GM21528 (cell line): ENCODE data around the gene IQCH.
A peak's percentile ranks its signal among the peaks of the same experiment; 100 is the strongest.

ENCODE experiments used
- ATAC-seq: cut with Tn5 transposase; IDR thresholded peaks from one replicate; pipeline ENCODE4 v1.9.1; 2021; ENCODE audit warnings: mild to moderate bottlenecking, moderate library complexity; ENCODE audit not compliant: unreplicated experiment, low FRiP score

The IQCH gene

GRCh38 chr15:67254238-67255175, at the start of gene IQCH, which contains the start of gene AAGAB:
TSS of gene IQCH (plus strand) at chr15:67254786. CDS start at chr15:67254897, 111 bp downstream.
TSS of gene AAGAB (minus strand) at chr15:67254661. CDS start at chr15:67254631, 30 bp downstream.
- ATAC-seq = peak; percentile 92

GRCh38 chr15:67207555-67208207, 46.9 kb upstream of the IQCH start:
- ATAC-seq = no peak

GRCh38 chr15:67208396-67208795, 46.2 kb upstream of the IQCH start:
- no peak for ATAC-seq

GRCh38 chr15:67210555-67211168, 43.9 kb upstream of the IQCH start:
- no peak for ATAC-seq

GRCh38 chr15:67212684-67213367, 41.8 kb upstream of the IQCH start:
- no peak for ATAC-seq

GRCh38 chr15:67215102-67215501, 39.5 kb upstream of the IQCH start:
- no peak for ATAC-seq

GRCh38 chr15:67216859-67217258, 37.7 kb upstream of the IQCH start:
- no peak for ATAC-seq

GRCh38 chr15:67218428-67218827, 36.2 kb upstream of the IQCH start:
- no peak for ATAC-seq

- no peak for ATAC-seq
Observed at GRCh38 chr15:67219288-67219687, 35.3 kb upstream of the IQCH start.

- no peak for ATAC-seq
Observed at GRCh38 chr15:67224889-67225288, 29.7 kb upstream of the IQCH start.

GRCh38 chr15:67225336-67225735, 29.2 kb upstream of the IQCH start:
- no peak for ATAC-seq

GRCh38 chr15:67227431-67227830, 27.2 kb upstream of the IQCH start:
- no peak for ATAC-seq

GRCh38 chr15:67227846-67228245, 26.7 kb upstream of the IQCH start:
- no peak for ATAC-seq

GRCh38 chr15:67228286-67228685, 26.3 kb upstream of the IQCH start:
- no peak for ATAC-seq

GRCh38 chr15:67230504-67230903, 24.1 kb upstream of the IQCH start:
- no peak for ATAC-seq

GRCh38 chr15:67232591-67232990, 22.0 kb upstream of the IQCH start:
- ATAC-seq = no peak

- ATAC-seq = no peak
Observed at GRCh38 chr15:67240235-67241131, 14.1 kb upstream of the IQCH start.

GRCh38 chr15:67241132-67241855, 13.3 kb upstream of the IQCH start:
- ATAC-seq = peak; percentile 75

- no peak for ATAC-seq
Observed at GRCh38 chr15:67242708-67243111, 11.9 kb upstream of the IQCH start.
